ENCODE data around the gene MED12L. TPM values are rescaled to one million over a fixed set of nuclear protein-coding genes. Genes with fewer than 3 reads are reported as not detected.

MED12L gene
- polyA plus RNA-seq, 1 donor from 2014 or later = 28.5 TPM

DNA sequence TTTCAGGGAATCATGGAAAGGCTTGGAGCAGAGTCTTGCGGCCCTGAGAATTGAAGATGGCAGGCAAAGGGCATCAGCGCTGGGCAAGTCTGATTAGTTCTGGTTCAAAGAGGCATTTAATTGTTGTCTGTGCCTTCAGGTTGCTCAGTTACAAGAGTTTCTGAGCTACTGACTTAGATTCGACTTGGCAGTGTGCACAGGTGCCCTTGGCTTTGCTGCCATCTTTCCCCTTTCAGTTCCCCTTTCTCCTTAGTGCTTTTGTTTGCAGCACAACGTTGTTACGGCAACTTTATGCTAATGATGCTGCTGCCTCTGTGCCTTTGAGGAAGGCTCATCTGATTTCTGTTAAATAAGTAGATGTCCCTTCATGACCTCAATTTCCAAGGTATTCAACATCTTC lies 180.4 kb downstream of the MED12L start:
- no peaks in the 10 kb centered on the region for H4K20me1 ChIP-seq (ENCODE audit: insufficient read depth)
- H3K9ac ChIP-seq (ENCODE audit: low read length) = no peak overlapping the region
- H3K4me2 ChIP-seq (ENCODE audit: low read length) = no peak overlapping the region
- H3K9me3 ChIP-seq (ENCODE audit: low read length) = no peaks in the 10 kb centered on the region
- no peaks in the 10 kb centered on the region for H3K27me3 ChIP-seq (ENCODE audit: insufficient read depth, low read depth, low read length)
- TF ChIP-seq EP300 (conservative IDR thresholded peaks at IDR 0.05; ENCODE audit: poor library complexity, severe bottlenecking) (no peak), MXI1 (conservative IDR thresholded peaks at IDR 0.05; ENCODE audit: poor library complexity, severe bottlenecking) (no peak), SMC3 (conservative IDR thresholded peaks at IDR 0.05; ENCODE audit: poor library complexity) (no peak)
- no peaks in the 10 kb centered on the region for H3K79me2 ChIP-seq (replicated peaks; ENCODE audit: insufficient read depth, low read length)
- no peaks in the 10 kb centered on the region for H3K9me2 ChIP-seq (ENCODE audit: insufficient read depth, low read length)
- no peaks in the 10 kb centered on the region for H3F3A ChIP-seq (ENCODE audit: insufficient read depth, low read length, poor library complexity, severe bottlenecking)
- H3K27ac ChIP-seq (ENCODE audit: low read length) = no peak overlapping the region
- no peak overlapping the region for H2AFZ ChIP-seq (ENCODE audit: low read depth, low read length)
- H3K36me3 ChIP-seq (ENCODE audit: insufficient read depth, low read length) = no peaks in the 10 kb centered on the region
- H3K4me3 ChIP-seq (ENCODE audit: low read length) = no peak overlapping the region

DNA sequence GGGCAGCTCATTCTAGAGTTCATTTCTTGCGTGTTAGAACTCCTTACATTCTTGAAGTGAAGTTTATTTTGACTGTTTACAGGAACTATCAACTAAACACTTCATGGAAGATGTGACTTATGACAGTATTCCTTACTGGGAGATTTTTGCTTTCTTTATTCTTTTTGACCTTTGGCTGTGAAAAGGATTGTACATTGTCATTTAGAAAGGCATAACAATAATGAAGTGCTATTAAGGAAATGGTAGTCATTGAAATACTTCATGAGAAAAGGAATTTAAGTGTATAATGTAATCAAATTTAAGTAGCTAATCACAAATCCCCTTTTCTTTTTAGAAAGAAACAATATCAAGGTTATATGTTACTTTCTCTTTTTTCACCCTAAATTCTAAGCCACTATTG lies 181.6 kb downstream of the MED12L start:
- H3K27ac ChIP-seq (ENCODE audit: low read length) = no peak overlapping the region
- H3K9ac ChIP-seq (ENCODE audit: low read length) = no peak overlapping the region

More for the DNA sequence above, 181.6 kb downstream of the MED12L start:
- H2AFZ ChIP-seq (ENCODE audit: low read depth, low read length) = no peak overlapping the region
- H3K9me3 ChIP-seq (ENCODE audit: low read length) = no peaks in the 10 kb centered on the region
- no peak overlapping the region for H3K4me3 ChIP-seq (ENCODE audit: low read length)
- no peaks in the 10 kb centered on the region for H3F3A ChIP-seq (ENCODE audit: insufficient read depth, low read length, poor library complexity, severe bottlenecking)
- TF ChIP-seq, protein P1, sequence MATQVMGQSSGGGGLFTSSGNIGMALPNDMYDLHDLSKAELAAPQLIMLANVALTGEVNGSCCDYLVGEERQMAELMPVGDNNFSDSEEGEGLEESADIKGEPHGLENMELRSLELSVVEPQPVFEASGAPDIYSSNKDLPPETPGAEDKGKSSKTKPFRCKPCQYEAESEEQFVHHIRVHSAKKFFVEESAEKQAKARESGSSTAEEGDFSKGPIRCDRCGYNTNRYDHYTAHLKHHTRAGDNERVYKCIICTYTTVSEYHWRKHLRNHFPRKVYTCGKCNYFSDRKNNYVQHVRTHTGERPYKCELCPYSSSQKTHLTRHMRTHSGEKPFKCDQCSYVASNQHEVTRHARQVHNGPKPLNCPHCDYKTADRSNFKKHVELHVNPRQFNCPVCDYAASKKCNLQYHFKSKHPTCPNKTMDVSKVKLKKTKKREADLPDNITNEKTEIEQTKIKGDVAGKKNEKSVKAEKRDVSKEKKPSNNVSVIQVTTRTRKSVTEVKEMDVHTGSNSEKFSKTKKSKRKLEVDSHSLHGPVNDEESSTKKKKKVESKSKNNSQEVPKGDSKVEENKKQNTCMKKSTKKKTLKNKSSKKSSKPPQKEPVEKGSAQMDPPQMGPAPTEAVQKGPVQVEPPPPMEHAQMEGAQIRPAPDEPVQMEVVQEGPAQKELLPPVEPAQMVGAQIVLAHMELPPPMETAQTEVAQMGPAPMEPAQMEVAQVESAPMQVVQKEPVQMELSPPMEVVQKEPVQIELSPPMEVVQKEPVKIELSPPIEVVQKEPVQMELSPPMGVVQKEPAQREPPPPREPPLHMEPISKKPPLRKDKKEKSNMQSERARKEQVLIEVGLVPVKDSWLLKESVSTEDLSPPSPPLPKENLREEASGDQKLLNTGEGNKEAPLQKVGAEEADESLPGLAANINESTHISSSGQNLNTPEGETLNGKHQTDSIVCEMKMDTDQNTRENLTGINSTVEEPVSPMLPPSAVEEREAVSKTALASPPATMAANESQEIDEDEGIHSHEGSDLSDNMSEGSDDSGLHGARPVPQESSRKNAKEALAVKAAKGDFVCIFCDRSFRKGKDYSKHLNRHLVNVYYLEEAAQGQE (IDR thresholded peaks at IDR 0.05; ENCODE audit: borderline replicate concordance) = no peak
- TF ChIP-seq TAF1 (IDR thresholded peaks at IDR 0.05; ENCODE audit: low read depth) (no peak), POLR2AphosphoS5 (IDR thresholded peaks at IDR 0.05) (no peak), EZH2 (IDR thresholded peaks at IDR 0.05; ENCODE audit: borderline replicate concordance, insufficient read depth, low read length, poor library complexity, severe bottlenecking) (no peak), SMC3 (conservative IDR thresholded peaks at IDR 0.05; ENCODE audit: poor library complexity) (no peak), MXI1 (conservative IDR thresholded peaks at IDR 0.05; ENCODE audit: poor library complexity, severe bottlenecking) (no peak), RAD21 (conservative IDR thresholded peaks at IDR 0.05) (no peak), EP300 (conservative IDR thresholded peaks at IDR 0.05; ENCODE audit: poor library complexity, severe bottlenecking) (no peak)
- TF ChIP-seq, protein P2, sequence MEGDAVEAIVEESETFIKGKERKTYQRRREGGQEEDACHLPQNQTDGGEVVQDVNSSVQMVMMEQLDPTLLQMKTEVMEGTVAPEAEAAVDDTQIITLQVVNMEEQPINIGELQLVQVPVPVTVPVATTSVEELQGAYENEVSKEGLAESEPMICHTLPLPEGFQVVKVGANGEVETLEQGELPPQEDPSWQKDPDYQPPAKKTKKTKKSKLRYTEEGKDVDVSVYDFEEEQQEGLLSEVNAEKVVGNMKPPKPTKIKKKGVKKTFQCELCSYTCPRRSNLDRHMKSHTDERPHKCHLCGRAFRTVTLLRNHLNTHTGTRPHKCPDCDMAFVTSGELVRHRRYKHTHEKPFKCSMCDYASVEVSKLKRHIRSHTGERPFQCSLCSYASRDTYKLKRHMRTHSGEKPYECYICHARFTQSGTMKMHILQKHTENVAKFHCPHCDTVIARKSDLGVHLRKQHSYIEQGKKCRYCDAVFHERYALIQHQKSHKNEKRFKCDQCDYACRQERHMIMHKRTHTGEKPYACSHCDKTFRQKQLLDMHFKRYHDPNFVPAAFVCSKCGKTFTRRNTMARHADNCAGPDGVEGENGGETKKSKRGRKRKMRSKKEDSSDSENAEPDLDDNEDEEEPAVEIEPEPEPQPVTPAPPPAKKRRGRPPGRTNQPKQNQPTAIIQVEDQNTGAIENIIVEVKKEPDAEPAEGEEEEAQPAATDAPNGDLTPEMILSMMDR (IDR thresholded peaks at IDR 0.05; ENCODE audit: poor library complexity, severe bottlenecking) = no peak
- no peak overlapping the region for H3K4me2 ChIP-seq (ENCODE audit: low read length)
- no peaks in the 10 kb centered on the region for H3K27me3 ChIP-seq (ENCODE audit: insufficient read depth, low read depth, low read length)
- H4K20me1 ChIP-seq (ENCODE audit: insufficient read depth) = no peaks in the 10 kb centered on the region
- H3K9me2 ChIP-seq (ENCODE audit: insufficient read depth, low read length) = no peaks in the 10 kb centered on the region
- no peaks in the 10 kb centered on the region for H3K79me2 ChIP-seq (replicated peaks; ENCODE audit: insufficient read depth, low read length)
- H3K36me3 ChIP-seq (ENCODE audit: insufficient read depth, low read length) = no peaks in the 10 kb centered on the region
